Measurements from ENCODE around the gene MYO3A. TPM values are rescaled to one million over a fixed set of nuclear protein-coding genes. Genes with fewer than 3 reads are reported as not detected.

MYO3A gene
- total RNA-seq, 4 donors from 2014 or later = 0.06 TPM; not detected in 3

DNA sequence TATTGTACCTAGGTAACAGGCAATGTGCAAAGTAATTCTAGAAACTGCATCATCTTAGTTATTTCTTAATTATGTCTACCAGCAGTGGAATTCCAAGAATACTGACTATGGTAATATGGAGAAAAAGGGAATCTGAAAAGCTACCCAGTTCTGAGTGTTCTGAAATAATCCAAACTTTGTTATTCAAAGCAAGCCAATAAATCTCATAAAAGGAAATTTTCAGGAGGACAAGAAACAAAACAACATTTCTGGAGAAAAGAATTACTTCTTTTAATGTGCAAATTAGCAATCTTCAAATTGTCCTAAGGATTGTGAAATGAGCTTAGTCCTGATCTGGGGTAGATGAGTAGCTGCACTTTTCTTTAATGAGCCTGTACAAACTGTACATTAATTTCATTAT, 88.8 kb downstream of the MYO3A start:
- H3K36me3 ChIP-seq = no peaks in the 10 kb centered on the region

DNA sequence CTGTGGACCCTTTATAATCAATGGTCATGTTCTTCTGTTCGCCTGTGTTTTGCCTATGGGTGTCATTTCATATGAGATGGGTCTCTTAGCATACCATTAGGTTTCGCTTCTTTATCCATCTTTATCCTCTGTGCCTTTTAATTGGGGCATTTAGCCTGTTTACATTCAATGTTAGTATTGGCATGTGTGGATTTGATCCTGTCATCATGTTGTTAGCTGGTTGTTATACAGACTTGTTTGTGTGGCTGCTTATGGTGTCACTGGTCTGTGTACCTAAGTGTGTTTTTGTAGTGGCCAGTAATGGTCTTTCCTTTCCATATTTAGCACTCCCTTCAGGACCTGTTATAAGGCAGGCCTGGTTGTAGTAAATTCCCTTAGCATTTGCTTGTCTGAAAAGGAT, 90.3 kb downstream of the MYO3A start:
- H3K27me3 ChIP-seq = no peaks in the 10 kb centered on the region
- TF ChIP-seq POLR2A (IDR thresholded peaks at IDR 0.05; ENCODE audit: low read depth) (no peak), EP300 (IDR thresholded peaks at IDR 0.05) (no peak), POLR2AphosphoS5 (IDR thresholded peaks at IDR 0.05) (no peak)
- TF ChIP-seq, protein P1, sequence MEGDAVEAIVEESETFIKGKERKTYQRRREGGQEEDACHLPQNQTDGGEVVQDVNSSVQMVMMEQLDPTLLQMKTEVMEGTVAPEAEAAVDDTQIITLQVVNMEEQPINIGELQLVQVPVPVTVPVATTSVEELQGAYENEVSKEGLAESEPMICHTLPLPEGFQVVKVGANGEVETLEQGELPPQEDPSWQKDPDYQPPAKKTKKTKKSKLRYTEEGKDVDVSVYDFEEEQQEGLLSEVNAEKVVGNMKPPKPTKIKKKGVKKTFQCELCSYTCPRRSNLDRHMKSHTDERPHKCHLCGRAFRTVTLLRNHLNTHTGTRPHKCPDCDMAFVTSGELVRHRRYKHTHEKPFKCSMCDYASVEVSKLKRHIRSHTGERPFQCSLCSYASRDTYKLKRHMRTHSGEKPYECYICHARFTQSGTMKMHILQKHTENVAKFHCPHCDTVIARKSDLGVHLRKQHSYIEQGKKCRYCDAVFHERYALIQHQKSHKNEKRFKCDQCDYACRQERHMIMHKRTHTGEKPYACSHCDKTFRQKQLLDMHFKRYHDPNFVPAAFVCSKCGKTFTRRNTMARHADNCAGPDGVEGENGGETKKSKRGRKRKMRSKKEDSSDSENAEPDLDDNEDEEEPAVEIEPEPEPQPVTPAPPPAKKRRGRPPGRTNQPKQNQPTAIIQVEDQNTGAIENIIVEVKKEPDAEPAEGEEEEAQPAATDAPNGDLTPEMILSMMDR (IDR thresholded peaks at IDR 0.05) = no peak
- WGBS = 83% methylated on average over 2 of the region's 2 CpGs
- H3K27ac ChIP-seq (replicated peaks in 1 of 4) = no peak overlapping the region
- H3K9me3 ChIP-seq = no peaks in the 10 kb centered on the region
- H3K4me3 ChIP-seq = no peak overlapping the region
- no peaks in the 10 kb centered on the region for H3K36me3 ChIP-seq
- no peak for DNase-seq (ENCODE audit: extremely low spot score)
- H3K4me1 ChIP-seq = no peaks in the 10 kb centered on the region
- intact Hi-C loops (cut with DNase I) = no loop called here

More for the DNA sequence above, 88.8 kb downstream of the MYO3A start:
- Histone ChIP-seq H3K9me3 (no peaks in the 10 kb centered on the region), H3K27me3 (no peaks in the 10 kb centered on the region), H3K27ac (replicated peaks in 1 of 4) (no peak overlapping the region), H3K4me1 (no peaks in the 10 kb centered on the region), H3K4me3 (no peak overlapping the region)
- DNase-seq (ENCODE audit: extremely low spot score) = no peak
- intact Hi-C loops (cut with DNase I) = no loop called here
- no peak for TF ChIP-seq POLR2AphosphoS5 (IDR thresholded peaks at IDR 0.05)
- TF ChIP-seq EP300 (IDR thresholded peaks at IDR 0.05) = no peak
- no peak for TF ChIP-seq POLR2A (IDR thresholded peaks at IDR 0.05; ENCODE audit: low read depth)
- TF ChIP-seq, protein P1 (IDR thresholded peaks at IDR 0.05) = no peak

DNA sequence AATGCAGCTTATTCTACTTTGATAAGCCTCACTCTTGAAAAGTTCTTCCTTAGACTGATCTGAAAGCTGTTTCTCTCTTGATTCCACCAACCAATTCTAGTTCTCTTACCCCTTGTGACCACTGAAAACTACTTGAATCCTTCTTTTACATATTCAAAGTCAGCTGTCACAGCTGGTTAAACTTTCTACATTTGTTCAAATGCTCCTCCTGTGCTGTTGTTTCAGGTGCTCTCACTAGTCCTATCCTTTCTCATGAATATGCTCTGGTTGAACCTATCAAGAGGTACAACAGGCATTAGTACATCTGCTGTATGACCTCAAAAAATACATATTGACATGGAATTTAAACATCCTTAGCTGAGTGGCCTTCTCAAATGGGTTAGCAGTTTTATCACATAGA, 91.5 kb downstream of the MYO3A start:
- no peaks in the 10 kb centered on the region for H3K36me3 ChIP-seq
- H3K4me1 ChIP-seq = no peaks in the 10 kb centered on the region
- H3K9me3 ChIP-seq = no peaks in the 10 kb centered on the region
- TF ChIP-seq POLR2A (IDR thresholded peaks at IDR 0.05; ENCODE audit: low read depth) = no peak
- TF ChIP-seq EP300 (IDR thresholded peaks at IDR 0.05) = no peak
- no peak for TF ChIP-seq POLR2AphosphoS5 (IDR thresholded peaks at IDR 0.05)
- TF ChIP-seq, protein P1 (IDR thresholded peaks at IDR 0.05) = no peak
- no peak overlapping the region for H3K4me3 ChIP-seq
- intact Hi-C loops (cut with DNase I) = no loop called here
- no peaks in the 10 kb centered on the region for H3K27me3 ChIP-seq
- no peak for DNase-seq (ENCODE audit: extremely low spot score)
- no peak overlapping the region for H3K27ac ChIP-seq (replicated peaks in 1 of 4)

DNA sequence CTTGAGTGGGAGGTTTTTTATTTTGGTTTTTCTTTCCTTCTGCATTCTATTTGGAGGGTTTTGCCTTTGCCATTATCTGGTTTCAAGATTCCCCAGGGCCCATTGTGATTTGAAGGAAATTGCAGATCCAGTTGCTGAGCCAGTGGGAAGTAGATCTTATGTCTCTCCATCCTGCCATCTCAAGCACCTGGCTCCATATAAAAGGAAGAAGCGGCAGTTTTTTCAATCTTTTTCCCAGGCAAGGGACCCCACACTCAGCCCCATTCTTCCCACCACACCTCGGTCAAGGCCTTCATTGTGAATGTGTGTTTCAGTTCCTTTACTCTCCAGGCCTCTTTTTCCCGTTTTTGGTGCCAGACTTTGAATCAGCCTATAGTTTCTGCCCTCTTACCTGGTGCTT, 95.8 kb downstream of the MYO3A start:
- no peak for DNase-seq (ENCODE audit: extremely low spot score)
- Histone ChIP-seq H3K4me3 (no peak overlapping the region), H3K27ac (replicated peaks in 1 of 4) (no peak overlapping the region), H3K9me3 (no peaks in the 10 kb centered on the region), H3K36me3 (no peaks in the 10 kb centered on the region), H3K27me3 (no peaks in the 10 kb centered on the region), H3K4me1 (no peaks in the 10 kb centered on the region)
- no peak for TF ChIP-seq EP300 (IDR thresholded peaks at IDR 0.05)
- TF ChIP-seq POLR2A (IDR thresholded peaks at IDR 0.05; ENCODE audit: low read depth) = no peak
- no peak for TF ChIP-seq POLR2AphosphoS5 (IDR thresholded peaks at IDR 0.05)
- TF ChIP-seq, protein P1 (IDR thresholded peaks at IDR 0.05) = no peak
- 85% methylated on average over 3 of the region's 3 CpGs for WGBS
- intact Hi-C loops (cut with DNase I) = no loop called here

DNA sequence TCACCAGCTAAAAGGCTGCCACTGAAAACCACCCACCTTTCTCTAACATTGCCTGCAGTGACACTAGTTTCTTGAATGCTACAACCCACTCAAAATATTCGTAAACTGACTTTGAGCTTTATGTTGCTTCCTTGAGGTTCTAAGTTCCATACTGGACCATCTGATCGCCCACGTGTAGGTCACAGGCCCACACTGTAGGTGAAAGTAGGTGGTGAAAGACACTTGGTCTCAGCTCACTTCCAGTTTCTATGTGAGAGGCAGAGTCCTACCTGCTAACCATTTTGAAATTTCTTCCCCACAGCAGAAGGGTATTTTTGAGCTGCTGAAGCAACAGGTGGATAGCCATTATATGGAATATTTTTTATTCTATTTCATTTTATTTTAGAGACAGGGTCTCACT, 97.3 kb downstream of the MYO3A start:
- 88% methylated on average over 3 of the region's 3 CpGs for WGBS
- no peak for DNase-seq (ENCODE audit: extremely low spot score)
- Histone ChIP-seq H3K36me3 (no peaks in the 10 kb centered on the region), H3K9me3 (no peaks in the 10 kb centered on the region), H3K27me3 (no peaks in the 10 kb centered on the region), H3K4me1 (no peaks in the 10 kb centered on the region), H3K4me3 (no peak overlapping the region), H3K27ac (replicated peaks in 1 of 4) (no peak overlapping the region)
- TF ChIP-seq, protein P1 (IDR thresholded peaks at IDR 0.05) = no peak
- TF ChIP-seq EP300 (IDR thresholded peaks at IDR 0.05) (no peak), POLR2AphosphoS5 (IDR thresholded peaks at IDR 0.05) (no peak), POLR2A (IDR thresholded peaks at IDR 0.05; ENCODE audit: low read depth) (no peak)
- intact Hi-C loops (cut with DNase I) = no loop called here

All from esophagus muscularis mucosa (tissue), 4 donors.